ENCODE results near the gene OR2H1.
"Not testable (repeated sequence)": the region's sequence is repeated elsewhere in the genome, so short reads cannot be mapped to it uniquely, and the experiment has no call there.

The OR2H1 gene

GRCh38 chr6:29456971-29457370 lies at the start of gene OR2H1, which contains the start of gene OR11A1:
Gene OR2H1 (plus strand): TSS chr6:29457155. CDS start chr6:29461770, 4,615 bp downstream.
Gene OR11A1 (minus strand): TSS chr6:29457071. CDS start chr6:29427641, 29,430 bp downstream.
- peaks cover 3% of the 10 kb centered on the region for H3K27me3 Mint-ChIP-seq
- H3K27ac Mint-ChIP-seq: no peak within 1 kb of the TSS
- no peak within 1 kb of the TSS for H3K4me3 Mint-ChIP-seq
- H3K4me1 Mint-ChIP-seq (ENCODE audit: low read depth): no peaks in the 10 kb centered on the region
- no peaks in the 10 kb centered on the region for H3K36me3 Mint-ChIP-seq
- no peaks in the 10 kb centered on the region for H3K9me3 Mint-ChIP-seq (ENCODE audit: low read depth)

- Mint-ChIP-seq H3K27ac (no peak within 1 kb of the TSS), H3K9me3 (ENCODE audit: low read depth) (peaks cover 11% of the 10 kb centered on the region), H3K36me3 (no peaks in the 10 kb centered on the region), H3K4me1 (ENCODE audit: low read depth) (no peaks in the 10 kb centered on the region), H3K27me3 (peaks cover 24% of the 10 kb centered on the region), H3K4me3 (no peak within 1 kb of the TSS)
Observed at GRCh38 chr6:29414588-29414987, 42.4 kb upstream of the OR2H1 start, which contains the start of gene OR12D1. Gene OR12D1 (plus strand): TSS chr6:29414928.

GRCh38 chr6:29419516-29419915 lies 37.4 kb upstream of the OR2H1 start:
- H3K4me1 Mint-ChIP-seq (ENCODE audit: low read depth): no peaks in the 10 kb centered on the region
- H3K27me3 Mint-ChIP-seq: peaks cover 33% of the 10 kb centered on the region
- H3K9me3 Mint-ChIP-seq (ENCODE audit: low read depth): no peaks in the 10 kb centered on the region
- no peak overlapping the region for H3K4me3 Mint-ChIP-seq
- no peak overlapping the region for H3K27ac Mint-ChIP-seq
- no peaks in the 10 kb centered on the region for H3K36me3 Mint-ChIP-seq

- H3K36me3 Mint-ChIP-seq: no peaks in the 10 kb centered on the region
- no peak overlapping the region for H3K27ac Mint-ChIP-seq
- no peaks in the 10 kb centered on the region for H3K4me1 Mint-ChIP-seq (ENCODE audit: low read depth)
- no peak overlapping the region for H3K4me3 Mint-ChIP-seq
- H3K27me3 Mint-ChIP-seq: peaks cover 46% of the 10 kb centered on the region
- H3K9me3 Mint-ChIP-seq (ENCODE audit: low read depth): no peaks in the 10 kb centered on the region
Observed at GRCh38 chr6:29424168-29424567, 32.8 kb upstream of the OR2H1 start.

GRCh38 chr6:29424575-29424974 lies 32.4 kb upstream of the OR2H1 start:
- Mint-ChIP-seq H3K36me3 (no peaks in the 10 kb centered on the region), H3K27ac (no peak overlapping the region), H3K27me3 (peaks cover 49% of the 10 kb centered on the region), H3K4me1 (ENCODE audit: low read depth) (no peaks in the 10 kb centered on the region), H3K4me3 (no peak overlapping the region), H3K9me3 (ENCODE audit: low read depth) (no peaks in the 10 kb centered on the region)

- Mint-ChIP-seq H3K9me3 (ENCODE audit: low read depth) (no peaks in the 10 kb centered on the region), H3K27me3 (peaks cover 44% of the 10 kb centered on the region)
Observed at GRCh38 chr6:29425075-29425474, 31.9 kb upstream of the OR2H1 start.

GRCh38 chr6:29426654-29427053 lies 30.3 kb upstream of the OR2H1 start:
- H3K27me3 Mint-ChIP-seq: peaks cover 37% of the 10 kb centered on the region
- H3K9me3 Mint-ChIP-seq (ENCODE audit: low read depth): no peaks in the 10 kb centered on the region
- H3K36me3 Mint-ChIP-seq: no peaks in the 10 kb centered on the region
- no peaks in the 10 kb centered on the region for H3K4me1 Mint-ChIP-seq (ENCODE audit: low read depth)
- H3K27ac Mint-ChIP-seq: no peak overlapping the region
- no peak overlapping the region for H3K4me3 Mint-ChIP-seq

More at GRCh38 chr6:29425075-29425474, 31.9 kb upstream of the OR2H1 start:
- H3K36me3 Mint-ChIP-seq: no peaks in the 10 kb centered on the region
- no peak overlapping the region for H3K4me3 Mint-ChIP-seq
- no peak overlapping the region for H3K27ac Mint-ChIP-seq
- no peaks in the 10 kb centered on the region for H3K4me1 Mint-ChIP-seq (ENCODE audit: low read depth)

GRCh38 chr6:29436730-29437129 lies 20.2 kb upstream of the OR2H1 start:
- H3K27ac Mint-ChIP-seq; H3K36me3 Mint-ChIP-seq; H3K4me1 Mint-ChIP-seq (ENCODE audit: low read depth); H3K9me3 Mint-ChIP-seq (ENCODE audit: low read depth); H3K4me3 Mint-ChIP-seq: not testable (repeated sequence)
- peaks cover 31% of the 10 kb centered on the region for H3K27me3 Mint-ChIP-seq

GRCh38 chr6:29439006-29439405 lies 17.9 kb upstream of the OR2H1 start, which contains the start of gene OR10C1:
Gene OR10C1 (plus strand): TSS chr6:29439306. CDS start chr6:29440016, 710 bp downstream.
- Mint-ChIP-seq H3K36me3 (peaks cover 2% of the 10 kb centered on the region), H3K27ac (no peak within 1 kb of the TSS), H3K4me1 (ENCODE audit: low read depth) (no peaks in the 10 kb centered on the region), H3K4me3 (no peak within 1 kb of the TSS), H3K9me3 (ENCODE audit: low read depth) (no peaks in the 10 kb centered on the region), H3K27me3 (peaks cover 27% of the 10 kb centered on the region)

GRCh38 chr6:29442719-29443118 lies 14.2 kb upstream of the OR2H1 start:
- H3K4me3 Mint-ChIP-seq: no peak overlapping the region
- H3K9me3 Mint-ChIP-seq (ENCODE audit: low read depth): peaks cover 8% of the 10 kb centered on the region
- H3K36me3 Mint-ChIP-seq: peaks cover 2% of the 10 kb centered on the region
- H3K4me1 Mint-ChIP-seq (ENCODE audit: low read depth): no peaks in the 10 kb centered on the region
- H3K27ac Mint-ChIP-seq: no peak overlapping the region
- H3K27me3 Mint-ChIP-seq: peaks cover 28% of the 10 kb centered on the region

GRCh38 chr6:29444031-29444430 lies 12.9 kb upstream of the OR2H1 start:
- Mint-ChIP-seq H3K27me3 (peaks cover 37% of the 10 kb centered on the region), H3K9me3 (ENCODE audit: low read depth) (peaks cover 12% of the 10 kb centered on the region)
- not testable (repeated sequence) for H3K36me3 Mint-ChIP-seq; H3K4me3 Mint-ChIP-seq; H3K27ac Mint-ChIP-seq; H3K4me1 Mint-ChIP-seq (ENCODE audit: low read depth)

GRCh38 chr6:29447670-29448069 lies 9.3 kb upstream of the OR2H1 start:
- peaks cover 45% of the 10 kb centered on the region for H3K27me3 Mint-ChIP-seq
- H3K4me1 Mint-ChIP-seq (ENCODE audit: low read depth): no peaks in the 10 kb centered on the region
- H3K4me3 Mint-ChIP-seq: no peak overlapping the region
- no peak overlapping the region for H3K27ac Mint-ChIP-seq
- peaks cover 8% of the 10 kb centered on the region for H3K36me3 Mint-ChIP-seq
- peaks cover 12% of the 10 kb centered on the region for H3K9me3 Mint-ChIP-seq (ENCODE audit: low read depth)

- peaks cover 4% of the 10 kb centered on the region for H3K9me3 Mint-ChIP-seq (ENCODE audit: low read depth)
- no peaks in the 10 kb centered on the region for H3K4me1 Mint-ChIP-seq (ENCODE audit: low read depth)
- H3K27me3 Mint-ChIP-seq: peaks cover 27% of the 10 kb centered on the region
- no peak overlapping the region for H3K4me3 Mint-ChIP-seq
- H3K27ac Mint-ChIP-seq: no peak overlapping the region
- peaks cover 6% of the 10 kb centered on the region for H3K36me3 Mint-ChIP-seq
Observed at GRCh38 chr6:29451471-29452193, 5.3 kb upstream of the OR2H1 start.

- no peaks in the 10 kb centered on the region for H3K9me3 Mint-ChIP-seq (ENCODE audit: low read depth)
- peaks cover 7% of the 10 kb centered on the region for H3K27me3 Mint-ChIP-seq
- H3K36me3 Mint-ChIP-seq: no peaks in the 10 kb centered on the region
- H3K4me1 Mint-ChIP-seq (ENCODE audit: low read depth): no peaks in the 10 kb centered on the region
- no peak overlapping the region for H3K27ac Mint-ChIP-seq
- H3K4me3 Mint-ChIP-seq: no peak overlapping the region
Observed at GRCh38 chr6:29461021-29461814, 4.3 kb downstream of the OR2H1 start.

- Mint-ChIP-seq H3K4me3 (no peak overlapping the region), H3K9me3 (ENCODE audit: low read depth) (no peaks in the 10 kb centered on the region), H3K27me3 (peaks cover 7% of the 10 kb centered on the region), H3K4me1 (ENCODE audit: low read depth) (no peaks in the 10 kb centered on the region), H3K36me3 (no peaks in the 10 kb centered on the region), H3K27ac (no peak overlapping the region)
Observed at GRCh38 chr6:29462022-29462421, 5.1 kb downstream of the OR2H1 start.

Data from activated naive CD8-positive, alpha-beta T cell (primary cell).